Liver (tissue), 9 donors: ENCODE results near the gene IL1R2. TPM values are rescaled to one million over a fixed set of nuclear protein-coding genes. Genes with fewer than 3 reads are reported as not detected.
A peak's percentile ranks its signal among the peaks of the same experiment; 100 is the strongest.

Source experiments
- DNase-seq: peaks from one replicate; pipeline ENCODE4 v3.0.0-alpha.2; 2017; ENCODE audit warnings: low spot score
- H3K27ac ChIP-seq, 2 donors: one replicate each; pipeline ENCODE4 v1.7.0; 2013; ENCODE audit warnings: inconsistent platforms in 2 of 2, low read length in 2 of 2, control low read depth in 1 of 2, low read depth in 1 of 2, mild to moderate bottlenecking in 1 of 2
- H3K27me3 ChIP-seq, 4 donors: one replicate each; pipeline versions ENCODE4 v1.6.1 to v1.7.0; 2013; ENCODE audit warnings: low read length in 3 of 4, inconsistent platforms in 1 of 4, mild to moderate bottlenecking in 1 of 4, moderate library complexity in 1 of 4; ENCODE audit not compliant: control insufficient read depth in 4 of 4, insufficient read depth in 4 of 4
- H3K36me3 ChIP-seq, 4 donors: one replicate each; pipeline versions ENCODE4 v1.6.1 to v1.7.0; 2013; ENCODE audit warnings: low read length in 3 of 4, mild to moderate bottlenecking in 3 of 4, low read depth in 1 of 4, moderate library complexity in 1 of 4; ENCODE audit not compliant: control insufficient read depth in 4 of 4, insufficient read depth in 3 of 4
- H3K4me1 ChIP-seq, 4 donors: one replicate each; pipeline versions ENCODE4 v1.6.1 to v1.7.0; 2013; ENCODE audit warnings: low read length in 3 of 4, mild to moderate bottlenecking in 3 of 4, moderate library complexity in 1 of 4; ENCODE audit not compliant: control insufficient read depth in 4 of 4, insufficient read depth in 4 of 4
- H3K4me3 ChIP-seq, 3 donors: one replicate each; pipeline versions ENCODE4 v1.6.1 to v1.7.0; 2013; ENCODE audit warnings: low read length in 3 of 3, control low read depth in 1 of 3, low read depth in 1 of 3, mild to moderate bottlenecking in 1 of 3
- H3K9ac ChIP-seq, 2 donors: one replicate each; pipeline ENCODE4 v1.7.0; 2013; ENCODE audit warnings: low read length in 2 of 2, mild to moderate bottlenecking in 2 of 2, moderate library complexity in 2 of 2, control low read depth in 1 of 2, low read depth in 1 of 2
- H3K9me3 ChIP-seq, 4 donors: one replicate each; pipeline versions ENCODE4 v1.6.1 to v1.7.0; 2013; ENCODE audit warnings: low read length in 3 of 4; ENCODE audit not compliant: control insufficient read depth in 4 of 4
- EGR1 ChIP-seq, 2 donors: IDR thresholded peaks; 2 replicates each; pipeline ENCODE4 v1.6.1; 2016 to 2018; ENCODE audit warnings: antibody characterized with exemption in 2 of 2, low read depth in 2 of 2
- FOXA1 ChIP-seq: IDR thresholded peaks from 2 replicates; pipeline ENCODE4 v1.6.1; 2016; ENCODE audit warnings: antibody characterized with exemption
- FOXA2 ChIP-seq: IDR thresholded peaks from 2 replicates; pipeline ENCODE4 v1.6.1; 2016; ENCODE audit warnings: antibody characterized with exemption
- GABPA ChIP-seq, 2 donors: IDR thresholded peaks in 1 of 2; conservative IDR thresholded peaks in 1 of 2; 2 replicates each; pipeline ENCODE4 v1.6.1; 2016; ENCODE audit warnings: antibody characterized with exemption in 2 of 2, mild to moderate bottlenecking in 1 of 2, moderate library complexity in 1 of 2
- HNF4A ChIP-seq, 2 donors: conservative IDR thresholded peaks; 2 replicates each; pipeline ENCODE4 v1.6.1; 2016; ENCODE audit warnings: antibody characterized with exemption in 2 of 2, mild to moderate bottlenecking in 2 of 2
- HNF4G ChIP-seq: IDR thresholded peaks from 2 replicates; pipeline ENCODE4 v1.6.1; 2016; ENCODE audit warnings: antibody characterized with exemption
- JUND ChIP-seq, 2 donors: IDR thresholded peaks; 2 replicates each; pipeline ENCODE4 v1.6.1; 2016; ENCODE audit warnings: antibody characterized with exemption in 2 of 2
- NR2F2 ChIP-seq: IDR thresholded peaks from 2 replicates; pipeline ENCODE4 v1.6.1; 2016; ENCODE audit warnings: antibody characterized with exemption
- RAD21 ChIP-seq, 2 donors: IDR thresholded peaks; 2 replicates each; pipeline ENCODE4 v1.6.1; 2016; ENCODE audit warnings: antibody characterized with exemption in 2 of 2, mild to moderate bottlenecking in 2 of 2
- RXRA ChIP-seq, 2 donors: IDR thresholded peaks; 2 replicates each; pipeline ENCODE4 v1.6.1; 2017 to 2018; ENCODE audit warnings: antibody characterized with exemption in 2 of 2, mild to moderate bottlenecking in 1 of 2
- SP1 ChIP-seq: IDR thresholded peaks from 2 replicates; pipeline ENCODE4 v1.6.1; 2018; ENCODE audit warnings: antibody characterized with exemption, mild to moderate bottlenecking
- TAF1 ChIP-seq: conservative IDR thresholded peaks from 2 replicates; pipeline ENCODE4 v1.6.1; 2016; ENCODE audit warnings: antibody characterized with exemption, mild to moderate bottlenecking
- YY1 ChIP-seq: IDR thresholded peaks from 2 replicates; pipeline ENCODE4 v1.6.1; 2016; ENCODE audit warnings: antibody characterized with exemption, mild to moderate bottlenecking
- WGBS: extraction: QIAGEN DNeasy Blood & Tissue Kit; methylation state at CpG from one replicate; pipeline ENCODE4 v1.1.7; 2013; 5-methylcytosine and 5-hydroxymethylcytosine counted together
- polyA plus RNA-seq, 2 donors: library from polyadenylated mRNA; stranded (reverse) in 1 of 2; unstranded in 1 of 2; fragments of 200-250 nt in 1 of 2; fragments of >200 nt in 1 of 2; fragmentation: Nextera tagmentation in 1 of 2; extraction: Ambion mirVana in 1 of 2; gene quantifications; one replicate each; pipeline versions ENCODE4 v1.2.1 to v1.2.3, GENCODE V29; 2013 to 2015
- total RNA-seq, 2 donors: library from RNA; depleted of rRNA; stranded (reverse); fragments of >200 nt; gene quantifications; one replicate each; pipeline ENCODE4 v1.2.3, GENCODE V29; 2014
- TF ChIP-seq, protein P1 (sequence below): IDR thresholded peaks from 2 replicates; pipeline ENCODE4 v1.6.1; 2016; ENCODE audit warnings: antibody characterized with exemption, mild to moderate bottlenecking
- TF ChIP-seq, protein P2 (sequence below): IDR thresholded peaks from 2 replicates; pipeline ENCODE4 v1.6.1; 2016; ENCODE audit warnings: antibody characterized with exemption
- TF ChIP-seq, protein P3 (sequence below): IDR thresholded peaks from 2 replicates; pipeline ENCODE4 v1.6.1; 2016; ENCODE audit warnings: antibody characterized with exemption
- TF ChIP-seq, protein P4 (sequence below): fragments of 150-350 bp; IDR thresholded peaks from 2 replicates; pipeline ENCODE4 v1.5.1; 2017; ENCODE audit warnings: improper control_type of control experiment, low read depth, low read length; ENCODE audit not compliant: missing input control
- TF ChIP-seq, protein P5 (sequence below): IDR thresholded peaks from 2 replicates; pipeline ENCODE4 v1.6.1; 2016; ENCODE audit warnings: antibody characterized with exemption
- donor health status: healthy.
- donor health status: healthy.
- donor health status: healthy.
- donor health status: healthy.
- donor health status: healthy.

Gene IL1R2
- total and polyA plus RNA-seq, 4 donors: 3.7 to 28.2 (median 7.3) TPM

DNA sequence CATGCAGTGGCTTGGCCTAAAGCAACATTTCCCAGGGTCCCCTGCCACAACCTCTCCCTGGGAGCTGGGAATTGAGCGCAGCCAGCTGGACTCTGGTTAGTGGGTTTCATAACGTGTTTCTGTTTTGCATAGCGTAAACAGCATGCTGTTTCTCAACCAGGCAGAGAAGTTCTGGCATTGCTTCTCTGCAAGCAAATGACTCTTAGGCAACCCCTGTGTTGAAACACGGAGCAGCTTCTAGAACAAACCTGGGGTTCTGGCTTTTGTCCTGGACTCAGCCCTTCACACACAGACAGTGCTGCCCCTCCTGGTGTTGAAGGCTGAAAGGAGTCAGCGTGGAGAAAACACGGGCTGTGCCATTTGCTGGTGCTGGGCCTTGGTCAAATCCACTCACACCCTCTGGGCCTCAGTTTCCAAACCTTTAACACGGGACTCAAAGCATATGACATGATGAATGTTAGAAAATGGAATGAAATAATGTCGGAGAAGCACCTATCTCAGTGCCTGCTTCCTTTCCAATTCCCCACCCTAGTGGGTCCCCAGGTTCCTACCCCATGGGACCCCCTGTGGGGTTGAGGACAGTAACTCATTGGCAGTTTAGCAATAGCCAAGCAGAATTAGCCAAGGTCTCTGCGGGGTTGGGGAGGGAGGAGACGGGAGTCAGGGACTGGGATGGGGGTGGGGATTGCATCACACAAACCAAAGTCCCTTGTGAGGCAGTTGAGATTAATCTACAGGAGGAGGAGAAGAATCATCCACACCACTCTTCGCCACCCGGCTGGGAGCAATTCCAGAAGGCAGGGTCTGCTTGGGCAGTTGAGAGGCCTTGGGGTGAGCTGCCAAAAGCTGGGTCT is 30.2 kb upstream of the IL1R2 start:
- TF ChIP-seq EGR1 (IDR thresholded peaks at IDR 0.05; ENCODE audit: low read depth in 2 of 2) (peak; percentile 31 to 45), TAF1 (peak; percentile 83), RAD21 (IDR thresholded peaks at IDR 0.05) (peak; percentile 61 to 62), HNF4A (conservative IDR thresholded peaks at IDR 0.05) (peak; percentile 86 to 87), JUND (IDR thresholded peaks at IDR 0.05) (peak; percentile 60 to 82), SP1 (peak; percentile 97), FOXA1 (peak; percentile 89), HNF4G (peak; percentile 79), NR2F2 (peak; percentile 57), YY1 (peak; percentile 91), RXRA (IDR thresholded peaks at IDR 0.05) (peak; percentile 84 to 91), FOXA2 (peak; percentile 89), GABPA (IDR thresholded peaks at IDR 0.05 in 1 of 2, conservative IDR thresholded peaks at IDR 0.05 in 1 of 2) (no peak)
- TF ChIP-seq, protein P1, sequence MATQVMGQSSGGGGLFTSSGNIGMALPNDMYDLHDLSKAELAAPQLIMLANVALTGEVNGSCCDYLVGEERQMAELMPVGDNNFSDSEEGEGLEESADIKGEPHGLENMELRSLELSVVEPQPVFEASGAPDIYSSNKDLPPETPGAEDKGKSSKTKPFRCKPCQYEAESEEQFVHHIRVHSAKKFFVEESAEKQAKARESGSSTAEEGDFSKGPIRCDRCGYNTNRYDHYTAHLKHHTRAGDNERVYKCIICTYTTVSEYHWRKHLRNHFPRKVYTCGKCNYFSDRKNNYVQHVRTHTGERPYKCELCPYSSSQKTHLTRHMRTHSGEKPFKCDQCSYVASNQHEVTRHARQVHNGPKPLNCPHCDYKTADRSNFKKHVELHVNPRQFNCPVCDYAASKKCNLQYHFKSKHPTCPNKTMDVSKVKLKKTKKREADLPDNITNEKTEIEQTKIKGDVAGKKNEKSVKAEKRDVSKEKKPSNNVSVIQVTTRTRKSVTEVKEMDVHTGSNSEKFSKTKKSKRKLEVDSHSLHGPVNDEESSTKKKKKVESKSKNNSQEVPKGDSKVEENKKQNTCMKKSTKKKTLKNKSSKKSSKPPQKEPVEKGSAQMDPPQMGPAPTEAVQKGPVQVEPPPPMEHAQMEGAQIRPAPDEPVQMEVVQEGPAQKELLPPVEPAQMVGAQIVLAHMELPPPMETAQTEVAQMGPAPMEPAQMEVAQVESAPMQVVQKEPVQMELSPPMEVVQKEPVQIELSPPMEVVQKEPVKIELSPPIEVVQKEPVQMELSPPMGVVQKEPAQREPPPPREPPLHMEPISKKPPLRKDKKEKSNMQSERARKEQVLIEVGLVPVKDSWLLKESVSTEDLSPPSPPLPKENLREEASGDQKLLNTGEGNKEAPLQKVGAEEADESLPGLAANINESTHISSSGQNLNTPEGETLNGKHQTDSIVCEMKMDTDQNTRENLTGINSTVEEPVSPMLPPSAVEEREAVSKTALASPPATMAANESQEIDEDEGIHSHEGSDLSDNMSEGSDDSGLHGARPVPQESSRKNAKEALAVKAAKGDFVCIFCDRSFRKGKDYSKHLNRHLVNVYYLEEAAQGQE: peak; percentile 88
- TF ChIP-seq, protein P2, sequence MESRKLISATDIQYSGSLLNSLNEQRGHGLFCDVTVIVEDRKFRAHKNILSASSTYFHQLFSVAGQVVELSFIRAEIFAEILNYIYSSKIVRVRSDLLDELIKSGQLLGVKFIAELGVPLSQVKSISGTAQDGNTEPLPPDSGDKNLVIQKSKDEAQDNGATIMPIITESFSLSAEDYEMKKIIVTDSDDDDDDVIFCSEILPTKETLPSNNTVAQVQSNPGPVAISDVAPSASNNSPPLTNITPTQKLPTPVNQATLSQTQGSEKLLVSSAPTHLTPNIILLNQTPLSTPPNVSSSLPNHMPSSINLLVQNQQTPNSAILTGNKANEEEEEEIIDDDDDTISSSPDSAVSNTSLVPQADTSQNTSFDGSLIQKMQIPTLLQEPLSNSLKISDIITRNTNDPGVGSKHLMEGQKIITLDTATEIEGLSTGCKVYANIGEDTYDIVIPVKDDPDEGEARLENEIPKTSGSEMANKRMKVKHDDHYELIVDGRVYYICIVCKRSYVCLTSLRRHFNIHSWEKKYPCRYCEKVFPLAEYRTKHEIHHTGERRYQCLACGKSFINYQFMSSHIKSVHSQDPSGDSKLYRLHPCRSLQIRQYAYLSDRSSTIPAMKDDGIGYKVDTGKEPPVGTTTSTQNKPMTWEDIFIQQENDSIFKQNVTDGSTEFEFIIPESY: peak; percentile 47
- TF ChIP-seq, protein P3, sequence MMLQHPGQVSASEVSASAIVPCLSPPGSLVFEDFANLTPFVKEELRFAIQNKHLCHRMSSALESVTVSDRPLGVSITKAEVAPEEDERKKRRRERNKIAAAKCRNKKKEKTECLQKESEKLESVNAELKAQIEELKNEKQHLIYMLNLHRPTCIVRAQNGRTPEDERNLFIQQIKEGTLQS: peak; percentile 74
- TF ChIP-seq, protein P4, sequence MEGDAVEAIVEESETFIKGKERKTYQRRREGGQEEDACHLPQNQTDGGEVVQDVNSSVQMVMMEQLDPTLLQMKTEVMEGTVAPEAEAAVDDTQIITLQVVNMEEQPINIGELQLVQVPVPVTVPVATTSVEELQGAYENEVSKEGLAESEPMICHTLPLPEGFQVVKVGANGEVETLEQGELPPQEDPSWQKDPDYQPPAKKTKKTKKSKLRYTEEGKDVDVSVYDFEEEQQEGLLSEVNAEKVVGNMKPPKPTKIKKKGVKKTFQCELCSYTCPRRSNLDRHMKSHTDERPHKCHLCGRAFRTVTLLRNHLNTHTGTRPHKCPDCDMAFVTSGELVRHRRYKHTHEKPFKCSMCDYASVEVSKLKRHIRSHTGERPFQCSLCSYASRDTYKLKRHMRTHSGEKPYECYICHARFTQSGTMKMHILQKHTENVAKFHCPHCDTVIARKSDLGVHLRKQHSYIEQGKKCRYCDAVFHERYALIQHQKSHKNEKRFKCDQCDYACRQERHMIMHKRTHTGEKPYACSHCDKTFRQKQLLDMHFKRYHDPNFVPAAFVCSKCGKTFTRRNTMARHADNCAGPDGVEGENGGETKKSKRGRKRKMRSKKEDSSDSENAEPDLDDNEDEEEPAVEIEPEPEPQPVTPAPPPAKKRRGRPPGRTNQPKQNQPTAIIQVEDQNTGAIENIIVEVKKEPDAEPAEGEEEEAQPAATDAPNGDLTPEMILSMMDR: peak; percentile 5
- TF ChIP-seq, protein P5, sequence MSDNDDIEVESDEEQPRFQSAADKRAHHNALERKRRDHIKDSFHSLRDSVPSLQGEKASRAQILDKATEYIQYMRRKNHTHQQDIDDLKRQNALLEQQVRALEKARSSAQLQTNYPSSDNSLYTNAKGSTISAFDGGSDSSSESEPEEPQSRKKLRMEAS: peak; percentile 79
- peaks cover 0 to 26% (median 4%) of the 10 kb centered on the region in 4 donors for H3K4me1 ChIP-seq
- WGBS: 26% methylated on average over 12 of the region's 12 CpGs
- no peaks in the 10 kb centered on the region for H3K9me3 ChIP-seq
- peak overlapping the region; percentile 60 to 88 (median 70) for H3K4me3 ChIP-seq
- peak; percentile 67 for DNase-seq
- no peaks in the 10 kb centered on the region for H3K36me3 ChIP-seq
- H3K27ac ChIP-seq: peak overlapping the region; percentile 99 to 100
- H3K27me3 ChIP-seq: no peaks in the 10 kb centered on the region
- H3K9ac ChIP-seq: peak overlapping the region; percentile 98 to 99
